Stomach (tissue), 9 donors: ENCODE measurements around the gene FER1L5. TPM values are rescaled to one million over a fixed set of nuclear protein-coding genes. Genes with fewer than 3 reads are reported as not detected.
A peak's percentile ranks its signal among the peaks of the same experiment; 100 is the strongest.

Experiments used
- DNase-seq, 2 donors: peaks; one replicate each; pipeline versions ENCODE4 v3.0.0 to v3.0.0-alpha.2; 2013 to 2019
- H3K27ac ChIP-seq, 5 donors: fragments of 200-600 bp in 4 of 5; sonication (generic) in 4 of 5; one replicate each; pipeline ENCODE4 v1.5.1; 2013 to 2019; ENCODE audit warnings: mild to moderate bottlenecking in 1 of 5, moderate library complexity in 1 of 5
- H3K27me3 ChIP-seq, 3 donors: fragments of 200-600 bp; sonication (generic); one replicate each; pipeline ENCODE4 v1.5.1; 2017 to 2019; ENCODE audit warnings: mixed run types in 1 of 3
- H3K36me3 ChIP-seq, 4 donors: fragments of 200-600 bp; sonication (generic); 1 replicate in 3 of 4; 2 replicates in 1 of 4; pipeline ENCODE4 v1.5.1; 2016 to 2019
- H3K4me1 ChIP-seq, 4 donors: fragments of 200-600 bp; sonication (generic); one replicate each; pipeline ENCODE4 v1.5.1; 2016 to 2019
- H3K4me3 ChIP-seq, 4 donors: fragments of 200-600 bp; sonication (generic) in 3 of 4; one replicate each; pipeline ENCODE4 v1.5.1; 2016 to 2019; ENCODE audit warnings: mild to moderate bottlenecking in 1 of 4
- H3K9me3 ChIP-seq, 4 donors: fragments of 200-600 bp; sonication (generic); one replicate each; pipeline ENCODE4 v1.5.1; 2016 to 2019
- EP300 ChIP-seq: sonication (generic); formaldehyde crosslinking; IDR thresholded peaks from one replicate; pipeline ENCODE4 v1.6.1; 2017; ENCODE audit warnings: antibody characterized with exemption
- POLR2A ChIP-seq, 4 donors: fragments of 450-650 bp; IDR thresholded peaks; one replicate each; pipeline ENCODE4 v1.6.1; 2016; ENCODE audit warnings: antibody characterized with exemption in 4 of 4, control low read depth in 2 of 4, mild to moderate bottlenecking in 1 of 4, moderate library complexity in 1 of 4
- POLR2AphosphoS5 ChIP-seq, 3 donors: sonication (generic); formaldehyde crosslinking; IDR thresholded peaks; one replicate each; pipeline ENCODE4 v1.6.1; 2016; ENCODE audit warnings: antibody characterized with exemption in 3 of 3
- WGBS, 5 donors: extraction: QIAGEN DNeasy Blood & Tissue Kit in 3 of 5; methylation state at CpG; one replicate each; pipeline versions ENCODE4 v1.1.5 to v1.1.7; 2013 to 2018; 5-methylcytosine and 5-hydroxymethylcytosine counted together
- intact Hi-C: fragments of 100-400 bp; cut with DNase I; formaldehyde crosslinking; loops from one replicate; pipeline ENCODE4 v1.15.1; 2023; ENCODE audit warnings: low total_unique reads
- polyA plus RNA-seq, 3 donors: library from polyadenylated mRNA; stranded (reverse); fragments of 200-250 nt; gene quantifications; one replicate each; pipeline ENCODE4 v1.2.3, GENCODE V29; 2013
- total RNA-seq, 5 donors: library from RNA; depleted of rRNA; stranded (reverse); fragments of >200 nt; gene quantifications; one replicate each; pipeline versions ENCODE4 v1.1.0 to v1.2.3, GENCODE V29; 2014 to 2016
- TF ChIP-seq, protein P1 (sequence below), 7 experiments: fragments of 450-650 bp in 4 of 7; fragments of 200-600 bp in 3 of 7; sonication (generic) in 3 of 7; IDR thresholded peaks; one replicate each; pipeline ENCODE4 v1.5.1; 2016 to 2019; ENCODE audit warnings: antibody characterized with exemption in 7 of 7, control low read depth in 2 of 7, mild to moderate bottlenecking in 1 of 7
- donor health status: healthy with polysubstance abuse.
- donor health status: Bipolar disorder and iron deficiency.
- donor health status: healthy.

FER1L5 gene
- total and polyA plus RNA-seq, 8 donors = 0.03 to 0.73 (median 0.06) TPM; not detected in 5

- 82 to 92% (median 89%) methylated on average over 4 to 5 of the region's 5 CpGs for WGBS, 5 donors
- Histone ChIP-seq H3K36me3 (no peaks in the 10 kb centered on the region), H3K4me1 (peaks cover 5 to 30% (median 19%) of the 10 kb centered on the region in 4 donors), H3K9me3 (no peaks in the 10 kb centered on the region), H3K27me3 (peaks cover 0 to 9% (median 0%) of the 10 kb centered on the region in 3 donors), H3K4me3 (no peak overlapping the region), H3K27ac (no peak overlapping the region)
- intact Hi-C loops = no loop called here
- DNase-seq = no peak
- TF ChIP-seq EP300 = no peak
- TF ChIP-seq, protein P1, sequence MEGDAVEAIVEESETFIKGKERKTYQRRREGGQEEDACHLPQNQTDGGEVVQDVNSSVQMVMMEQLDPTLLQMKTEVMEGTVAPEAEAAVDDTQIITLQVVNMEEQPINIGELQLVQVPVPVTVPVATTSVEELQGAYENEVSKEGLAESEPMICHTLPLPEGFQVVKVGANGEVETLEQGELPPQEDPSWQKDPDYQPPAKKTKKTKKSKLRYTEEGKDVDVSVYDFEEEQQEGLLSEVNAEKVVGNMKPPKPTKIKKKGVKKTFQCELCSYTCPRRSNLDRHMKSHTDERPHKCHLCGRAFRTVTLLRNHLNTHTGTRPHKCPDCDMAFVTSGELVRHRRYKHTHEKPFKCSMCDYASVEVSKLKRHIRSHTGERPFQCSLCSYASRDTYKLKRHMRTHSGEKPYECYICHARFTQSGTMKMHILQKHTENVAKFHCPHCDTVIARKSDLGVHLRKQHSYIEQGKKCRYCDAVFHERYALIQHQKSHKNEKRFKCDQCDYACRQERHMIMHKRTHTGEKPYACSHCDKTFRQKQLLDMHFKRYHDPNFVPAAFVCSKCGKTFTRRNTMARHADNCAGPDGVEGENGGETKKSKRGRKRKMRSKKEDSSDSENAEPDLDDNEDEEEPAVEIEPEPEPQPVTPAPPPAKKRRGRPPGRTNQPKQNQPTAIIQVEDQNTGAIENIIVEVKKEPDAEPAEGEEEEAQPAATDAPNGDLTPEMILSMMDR (IDR thresholded peaks at IDR 0.05) = no peak
- no peak for TF ChIP-seq POLR2A (IDR thresholded peaks at IDR 0.05)
- TF ChIP-seq POLR2AphosphoS5 (IDR thresholded peaks at IDR 0.05) = no peak
These were observed 40.7 kb downstream of the FER1L5 start for GRCh38 chr2:96683307-96683706.

DNA sequence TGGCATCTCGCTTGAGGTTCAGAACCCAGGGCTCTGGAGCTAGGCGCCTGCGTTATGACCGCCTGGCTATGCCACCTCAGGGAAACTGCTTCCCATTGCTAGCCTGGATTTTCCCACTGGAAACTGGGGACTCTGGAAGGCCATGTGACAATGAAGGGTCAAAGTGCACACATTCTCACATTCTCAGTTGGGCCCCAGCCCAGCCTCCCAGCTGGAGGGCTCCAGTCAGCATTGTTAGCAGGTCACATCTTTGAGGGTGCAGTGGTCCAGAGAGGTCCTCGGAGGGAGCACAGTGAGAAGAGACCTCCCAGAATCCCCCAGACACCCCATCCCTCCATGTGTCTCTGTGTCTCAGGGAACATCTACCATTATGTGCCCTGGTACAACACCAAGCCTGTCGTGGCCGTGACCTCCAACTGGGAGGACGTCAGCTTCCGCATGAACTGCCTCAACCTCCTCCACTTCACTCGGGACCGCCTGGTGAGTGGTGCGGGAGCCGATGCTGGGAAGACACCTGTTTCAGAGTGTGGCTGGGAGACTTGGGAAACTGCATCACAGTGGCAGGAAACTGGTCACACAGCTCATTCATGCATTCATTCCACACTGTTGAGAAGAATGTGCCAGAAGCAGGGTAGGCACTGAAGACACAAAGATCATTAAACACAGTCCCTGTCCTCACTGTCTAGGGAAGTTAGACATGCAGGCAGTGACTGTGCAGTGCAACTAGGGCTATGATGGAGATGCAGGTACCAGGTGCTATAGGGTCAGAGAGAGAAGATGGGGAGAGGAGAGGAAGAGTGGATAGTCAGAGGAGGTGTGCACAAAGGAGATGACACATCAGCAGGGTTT, 41.6 kb downstream of the FER1L5 start:
- Histone ChIP-seq H3K27me3 (peaks cover 0 to 9% (median 0%) of the 10 kb centered on the region in 3 donors), H3K36me3 (no peaks in the 10 kb centered on the region), H3K4me3 (no peak overlapping the region), H3K27ac (no peak overlapping the region), H3K4me1 (peaks cover 5 to 30% (median 19%) of the 10 kb centered on the region in 4 donors), H3K9me3 (no peaks in the 10 kb centered on the region)
- DNase-seq = no peak
- intact Hi-C loops = no loop called here
- 91 to 97% (median 94%) methylated on average over 12 to 13 of the region's 13 CpGs for WGBS, 5 donors
- no peak for TF ChIP-seq EP300
- TF ChIP-seq, protein P1 (IDR thresholded peaks at IDR 0.05) = no peak
- no peak for TF ChIP-seq POLR2AphosphoS5 (IDR thresholded peaks at IDR 0.05)
- TF ChIP-seq POLR2A (IDR thresholded peaks at IDR 0.05) = no peak

GRCh38 chr2:96684883-96685576, 42.5 kb downstream of the FER1L5 start:
- Histone ChIP-seq H3K4me1 (peaks cover 5 to 23% (median 17%) of the 10 kb centered on the region in 4 donors), H3K27me3 (peaks cover 0 to 9% (median 0%) of the 10 kb centered on the region in 3 donors), H3K36me3 (no peaks in the 10 kb centered on the region), H3K9me3 (no peaks in the 10 kb centered on the region), H3K27ac (no peak overlapping the region), H3K4me3 (no peak overlapping the region)
- peak in 1 of 2 donors; percentile 66 for DNase-seq
- intact Hi-C loops = no loop called here
- TF ChIP-seq EP300 (no peak), POLR2A (IDR thresholded peaks at IDR 0.05) (no peak), POLR2AphosphoS5 (IDR thresholded peaks at IDR 0.05) (no peak)
- TF ChIP-seq, protein P1 (IDR thresholded peaks at IDR 0.05) = no peak
- WGBS, 5 donors = 58 to 71% (median 65%) methylated on average over 8 to 16 of the region's 16 CpGs

GRCh38 chr2:96685577-96686459, 43.3 kb downstream of the FER1L5 start:
- Histone ChIP-seq H3K36me3 (no peaks in the 10 kb centered on the region), H3K4me3 (no peak overlapping the region), H3K4me1 (peaks cover 5 to 15% (median 13%) of the 10 kb centered on the region in 4 donors), H3K27me3 (peaks cover 0 to 9% (median 0%) of the 10 kb centered on the region in 3 donors), H3K27ac (no peak overlapping the region), H3K9me3 (no peaks in the 10 kb centered on the region)
- DNase-seq = peak in 1 of 2 donors; percentile 92
- 48 to 64% (median 52%) methylated on average over 14 to 19 of the region's 19 CpGs for WGBS, 5 donors
- no peak for TF ChIP-seq POLR2AphosphoS5 (IDR thresholded peaks at IDR 0.05)
- TF ChIP-seq EP300 = no peak
- TF ChIP-seq, protein P1 (IDR thresholded peaks at IDR 0.05) = no peak
- no peak for TF ChIP-seq POLR2A (IDR thresholded peaks at IDR 0.05)
- intact Hi-C loops = no loop called here
